ENCODE measurements around the gene FOSB.

DNA sequence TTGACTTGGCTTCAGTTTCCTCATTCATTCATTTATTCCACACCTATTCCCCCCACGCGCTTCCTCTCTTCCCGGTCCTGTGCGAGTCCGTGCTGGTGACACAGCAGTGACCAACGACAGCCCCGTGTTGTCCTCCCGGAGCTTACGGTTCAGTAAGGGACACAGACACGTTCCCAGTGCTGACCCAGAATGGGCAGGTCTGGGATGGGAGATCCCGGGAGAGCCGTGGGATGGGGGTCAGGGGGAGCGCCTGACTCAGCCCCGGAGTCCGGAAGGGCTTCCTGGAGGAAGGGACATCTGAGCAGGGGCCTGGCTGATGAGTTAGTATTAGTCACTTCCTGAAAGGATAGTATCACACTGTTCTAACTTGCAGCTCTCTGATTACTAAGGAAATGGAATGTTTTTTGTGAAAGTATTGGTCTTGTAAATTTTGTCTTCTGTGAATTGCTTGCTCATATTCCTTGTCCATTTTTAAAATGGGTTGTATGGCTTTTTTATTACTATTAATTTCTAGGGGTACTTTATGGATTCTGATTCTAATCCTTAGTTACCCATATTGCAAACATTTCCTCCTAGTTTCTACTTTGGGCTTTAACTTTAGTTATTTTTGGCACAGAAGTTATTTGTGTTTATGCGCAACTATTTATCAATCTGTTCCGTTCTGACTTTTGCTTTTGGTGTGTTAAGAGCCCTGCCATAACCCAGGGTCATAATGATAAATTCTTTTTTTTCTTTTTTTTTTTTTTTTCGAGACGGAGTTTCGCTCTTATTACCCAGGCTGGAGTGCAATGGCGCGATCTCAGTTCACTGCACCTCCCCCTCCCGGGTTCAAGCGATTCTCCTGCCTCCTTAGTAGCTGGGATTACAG is 43.4 kb upstream of the FOSB start:
- TF ChIP-seq, protein P1, sequence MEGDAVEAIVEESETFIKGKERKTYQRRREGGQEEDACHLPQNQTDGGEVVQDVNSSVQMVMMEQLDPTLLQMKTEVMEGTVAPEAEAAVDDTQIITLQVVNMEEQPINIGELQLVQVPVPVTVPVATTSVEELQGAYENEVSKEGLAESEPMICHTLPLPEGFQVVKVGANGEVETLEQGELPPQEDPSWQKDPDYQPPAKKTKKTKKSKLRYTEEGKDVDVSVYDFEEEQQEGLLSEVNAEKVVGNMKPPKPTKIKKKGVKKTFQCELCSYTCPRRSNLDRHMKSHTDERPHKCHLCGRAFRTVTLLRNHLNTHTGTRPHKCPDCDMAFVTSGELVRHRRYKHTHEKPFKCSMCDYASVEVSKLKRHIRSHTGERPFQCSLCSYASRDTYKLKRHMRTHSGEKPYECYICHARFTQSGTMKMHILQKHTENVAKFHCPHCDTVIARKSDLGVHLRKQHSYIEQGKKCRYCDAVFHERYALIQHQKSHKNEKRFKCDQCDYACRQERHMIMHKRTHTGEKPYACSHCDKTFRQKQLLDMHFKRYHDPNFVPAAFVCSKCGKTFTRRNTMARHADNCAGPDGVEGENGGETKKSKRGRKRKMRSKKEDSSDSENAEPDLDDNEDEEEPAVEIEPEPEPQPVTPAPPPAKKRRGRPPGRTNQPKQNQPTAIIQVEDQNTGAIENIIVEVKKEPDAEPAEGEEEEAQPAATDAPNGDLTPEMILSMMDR (IDR thresholded peaks at IDR 0.05): no peak
- no peak for TF ChIP-seq POLR2A (IDR thresholded peaks at IDR 0.05)

Measured in Peyer's patch (tissue), 4 donors.